GM21825 (cell line): ENCODE measurements around the gene PSPN.

Experiments used
- ATAC-seq: cut with Tn5 transposase; IDR thresholded peaks from one replicate; pipeline ENCODE4 v1.9.1; 2021; ENCODE audit warnings: mild to moderate bottlenecking, moderate library complexity; ENCODE audit not compliant: unreplicated experiment

PSPN gene

GRCh38 chr19:6375411-6376010 is at the start of gene PSPN:
Gene PSPN, minus strand, starts transcription at chr19:6375933. Its CDS starts 84 bp downstream, at chr19:6375849.
- no peak for ATAC-seq

- ATAC-seq = peak; percentile 84
These were observed 49.4 kb upstream of the PSPN start for GRCh38 chr19:6424939-6425731.

GRCh38 chr19:6424195-6424938 is 48.6 kb upstream of the PSPN start, which contains the start of gene KHSRP:
Gene KHSRP, minus strand, starts transcription at chr19:6424811. Its CDS starts 110 bp downstream, at chr19:6424701.
- ATAC-seq = peak; percentile 1

- ATAC-seq = no peak
These were observed 47.9 kb upstream of the PSPN start for GRCh38 chr19:6423499-6424194.

GRCh38 chr19:6421075-6422014 is 45.6 kb upstream of the PSPN start:
- no peak for ATAC-seq

- ATAC-seq = no peak
These were observed 42.8 kb upstream of the PSPN start for GRCh38 chr19:6418562-6418932.

- ATAC-seq = no peak
These were observed 42.2 kb upstream of the PSPN start for GRCh38 chr19:6417713-6418561.

GRCh38 chr19:6416658-6417405 is 41.1 kb upstream of the PSPN start:
- ATAC-seq = no peak

GRCh38 chr19:6415591-6416190 is 40.0 kb upstream of the PSPN start:
- ATAC-seq = no peak

GRCh38 chr19:6414793-6415590 is 39.3 kb upstream of the PSPN start:
- ATAC-seq = no peak

- no peak for ATAC-seq
These were observed 38.2 kb upstream of the PSPN start for GRCh38 chr19:6413721-6414643.

- ATAC-seq = no peak
These were observed 37.6 kb upstream of the PSPN start for GRCh38 chr19:6413291-6413690.

GRCh38 chr19:6412447-6413091 is 36.8 kb upstream of the PSPN start:
- ATAC-seq = no peak

GRCh38 chr19:6412061-6412446 is 36.3 kb upstream of the PSPN start:
- no peak for ATAC-seq

GRCh38 chr19:6409346-6409745 is 33.6 kb upstream of the PSPN start:
- no peak for ATAC-seq

- ATAC-seq = no peak
These were observed 30.7 kb upstream of the PSPN start for GRCh38 chr19:6406401-6406800.
